ENCODE results near the gene LRRC4C.

DNA sequence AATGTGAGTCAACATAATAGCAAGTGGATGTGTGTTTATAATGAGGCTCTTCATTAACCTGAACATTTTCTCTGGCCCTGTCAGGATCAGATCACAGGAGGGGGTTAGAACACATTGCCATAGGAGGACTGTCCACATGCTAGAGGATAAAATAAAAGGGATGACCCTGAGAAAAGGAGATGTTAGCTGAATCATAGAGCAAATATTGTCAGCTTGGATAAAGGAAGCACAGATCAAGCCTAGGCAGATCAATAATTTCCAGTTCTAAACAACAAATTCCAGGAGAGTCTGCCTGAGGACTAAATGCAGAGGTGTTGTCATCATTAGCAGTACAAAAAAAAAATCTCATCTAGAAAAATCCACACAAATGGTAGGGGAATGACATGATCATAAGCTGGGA is 337.9 kb downstream of the LRRC4C start:
- TF ChIP-seq EZH2 (IDR thresholded peaks at IDR 0.05; ENCODE audit: insufficient read depth, poor library complexity, severe bottlenecking) = no peak
- no peak for TF ChIP-seq EZH2phosphoT487 (IDR thresholded peaks at IDR 0.05; ENCODE audit: insufficient read depth, low read depth)
